HG03039 (cell line): ENCODE data around the gene RNF220.

Source experiments
- ATAC-seq: cut with Tn5 transposase; IDR thresholded peaks from one replicate; pipeline ENCODE4 v1.9.1; 2021; ENCODE audit warnings: mild to moderate bottlenecking, moderate library complexity; ENCODE audit not compliant: unreplicated experiment

RNF220 gene

GRCh38 chr1:44406737-44407429, 1.8 kb downstream of the RNF220 start:
- ATAC-seq = no peak

- no peak for ATAC-seq
These were observed 2.6 kb downstream of the RNF220 start for GRCh38 chr1:44407430-44408211.

- no peak for ATAC-seq
These were observed 3.1 kb downstream of the RNF220 start for GRCh38 chr1:44408212-44408582.

GRCh38 chr1:44408632-44409602, 3.9 kb downstream of the RNF220 start:
- no peak for ATAC-seq

GRCh38 chr1:44409757-44410156, 4.7 kb downstream of the RNF220 start:
- ATAC-seq = no peak

GRCh38 chr1:44411861-44412260, 6.8 kb downstream of the RNF220 start:
- no peak for ATAC-seq

- no peak for ATAC-seq
These were observed 7.5 kb downstream of the RNF220 start for GRCh38 chr1:44412601-44413000.

- ATAC-seq = no peak
These were observed 8.7 kb downstream of the RNF220 start for GRCh38 chr1:44413740-44414139.

- no peak for ATAC-seq
These were observed 10.0 kb downstream of the RNF220 start for GRCh38 chr1:44415013-44415412.

GRCh38 chr1:44416408-44416807, 11.4 kb downstream of the RNF220 start:
- ATAC-seq = no peak

GRCh38 chr1:44417351-44418021, 12.4 kb downstream of the RNF220 start:
- ATAC-seq = no peak

GRCh38 chr1:44418022-44418673, 13.1 kb downstream of the RNF220 start:
- no peak for ATAC-seq

GRCh38 chr1:44419901-44420300, 14.8 kb downstream of the RNF220 start:
- no peak for ATAC-seq

- no peak for ATAC-seq
These were observed 15.5 kb downstream of the RNF220 start for GRCh38 chr1:44420535-44420934.

GRCh38 chr1:44421446-44421884, 16.4 kb downstream of the RNF220 start:
- no peak for ATAC-seq

GRCh38 chr1:44422161-44422560, 17.1 kb downstream of the RNF220 start:
- ATAC-seq = no peak

- no peak for ATAC-seq
These were observed 18.8 kb downstream of the RNF220 start for GRCh38 chr1:44423591-44424537.

GRCh38 chr1:44424747-44425146, 19.7 kb downstream of the RNF220 start:
- no peak for ATAC-seq
